Measurements from ENCODE around the gene ARPC2.

The ARPC2 gene

GRCh38 chr2:218217360-218218267, 625 bp downstream of the ARPC2 start:
- H3K4me1 ChIP-seq (ENCODE audit: low read depth, poor library complexity, severe bottlenecking) = peaks cover 50% of the 10 kb centered on the region
- peaks cover 13% of the 10 kb centered on the region; the same call in 1 of the 2 replicates for H4K20me1 ChIP-seq (ENCODE audit: insufficient read depth)
- H3K36me3 ChIP-seq (ENCODE audit: insufficient read depth) = no peaks in the 10 kb centered on the region
- H2AFZ ChIP-seq (ENCODE audit: low read depth) = peak overlapping the region; percentile 57
- H3K4me2 ChIP-seq = peak overlapping the region; percentile 69
- TF ChIP-seq CTCF (conservative IDR thresholded peaks at IDR 0.05; ENCODE audit: low read depth, low read length) = no peak
- H3K27ac ChIP-seq = peak overlapping the region; percentile 61
- H3K4me3 ChIP-seq (IDR thresholded peaks at IDR 0.05; ENCODE audit: insufficient read depth, low read depth, low read length) = peak overlapping the region; percentile 71
- peaks cover 55% of the 10 kb centered on the region for H3K79me2 ChIP-seq (ENCODE audit: insufficient read depth, low read depth)
- H3K27me3 ChIP-seq (ENCODE audit: insufficient read depth, low read depth) = no peaks in the 10 kb centered on the region
- H3K9ac ChIP-seq = peak overlapping the region; percentile 81

- H3K4me2 ChIP-seq = peak overlapping the region; percentile 69
- no peaks in the 10 kb centered on the region for H3K36me3 ChIP-seq (ENCODE audit: insufficient read depth)
- peak overlapping the region; percentile 61 for H3K27ac ChIP-seq
- no peak for TF ChIP-seq CTCF (conservative IDR thresholded peaks at IDR 0.05; ENCODE audit: low read depth, low read length)
- H3K79me2 ChIP-seq (ENCODE audit: insufficient read depth, low read depth) = peaks cover 64% of the 10 kb centered on the region
- peak overlapping the region; percentile 71 for H3K4me3 ChIP-seq (IDR thresholded peaks at IDR 0.05; ENCODE audit: insufficient read depth, low read depth, low read length)
- peaks cover 13% of the 10 kb centered on the region; the same call in 1 of the 2 replicates for H4K20me1 ChIP-seq (ENCODE audit: insufficient read depth)
- H2AFZ ChIP-seq (ENCODE audit: low read depth) = no peak overlapping the region
- H3K27me3 ChIP-seq (ENCODE audit: insufficient read depth, low read depth) = no peaks in the 10 kb centered on the region
- H3K9ac ChIP-seq = peak overlapping the region; percentile 81
- peaks cover 60% of the 10 kb centered on the region for H3K4me1 ChIP-seq (ENCODE audit: low read depth, poor library complexity, severe bottlenecking)
Measured at GRCh38 chr2:218218268-218219185, 1.5 kb downstream of the ARPC2 start.

- Histone ChIP-seq H3K9ac (no peak overlapping the region), H3K4me3 (IDR thresholded peaks at IDR 0.05; ENCODE audit: insufficient read depth, low read depth, low read length) (no peak overlapping the region), H3K27ac (peak overlapping the region; percentile 1; the same call in 1 of the 2 replicates), H3K4me2 (peak overlapping the region; percentile 69), H3K4me1 (ENCODE audit: low read depth, poor library complexity, severe bottlenecking) (peaks cover 72% of the 10 kb centered on the region), H3K79me2 (ENCODE audit: insufficient read depth, low read depth) (peaks cover 78% of the 10 kb centered on the region), H3K36me3 (ENCODE audit: insufficient read depth) (no peaks in the 10 kb centered on the region), H2AFZ (ENCODE audit: low read depth) (no peak overlapping the region), H3K27me3 (ENCODE audit: insufficient read depth, low read depth) (no peaks in the 10 kb centered on the region), H4K20me1 (ENCODE audit: insufficient read depth) (peaks cover 19% of the 10 kb centered on the region)
- no peak for TF ChIP-seq CTCF (conservative IDR thresholded peaks at IDR 0.05; ENCODE audit: low read depth, low read length)
Measured at GRCh38 chr2:218219934-218220333, 2.9 kb downstream of the ARPC2 start.

DNA sequence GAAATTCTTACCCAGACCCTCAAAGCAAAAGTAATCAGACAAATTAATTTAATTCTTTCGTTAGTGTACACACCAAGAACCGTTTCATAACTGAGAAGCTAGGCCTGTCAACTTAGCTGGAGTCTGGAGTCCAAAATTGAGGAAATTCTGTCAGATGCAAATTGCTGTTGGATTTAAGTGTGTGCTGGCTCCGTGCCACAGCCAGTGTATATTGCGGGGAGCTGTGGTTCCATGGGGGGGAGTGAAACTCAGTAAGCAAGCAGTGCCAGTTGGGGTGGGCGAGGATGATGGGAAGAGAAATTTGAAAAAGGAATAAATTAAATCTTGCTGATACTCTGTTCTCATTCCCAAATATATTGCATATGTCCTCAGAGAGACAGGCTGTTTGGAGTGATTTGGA, 4.0 kb downstream of the ARPC2 start:
- TF ChIP-seq CTCF (conservative IDR thresholded peaks at IDR 0.05; ENCODE audit: low read depth, low read length) = no peak
- Histone ChIP-seq H3K36me3 (ENCODE audit: insufficient read depth) (no peaks in the 10 kb centered on the region), H3K27me3 (ENCODE audit: insufficient read depth, low read depth) (no peaks in the 10 kb centered on the region), H2AFZ (ENCODE audit: low read depth) (no peak overlapping the region), H3K79me2 (ENCODE audit: insufficient read depth, low read depth) (peaks cover 88% of the 10 kb centered on the region), H3K4me1 (ENCODE audit: low read depth, poor library complexity, severe bottlenecking) (peaks cover 72% of the 10 kb centered on the region), H3K9ac (no peak overlapping the region), H4K20me1 (ENCODE audit: insufficient read depth) (peaks cover 19% of the 10 kb centered on the region), H3K4me2 (peak overlapping the region; percentile 69), H3K4me3 (IDR thresholded peaks at IDR 0.05; ENCODE audit: insufficient read depth, low read depth, low read length) (no peak overlapping the region), H3K27ac (peak overlapping the region; percentile 1; the same call in 1 of the 2 replicates)
